Stimulated activated CD8-positive, alpha-beta memory T cell treated with anti-CD3 and anti-CD28 coated beads, Interleukin-15, amount 100 ng/mL, for 4 hours (primary cell): Measurements from ENCODE around the gene REEP2.
"Not testable (repeated sequence)": the region's sequence is repeated elsewhere in the genome, so short reads cannot be mapped to it uniquely, and the experiment has no call there.

Experiments used
- DNase-seq, 2 donors: peaks; one replicate each; pipeline ENCODE4 v3.0.0-alpha.2; 2020; ENCODE audit warnings: low read depth in 2 of 2

The REEP2 gene

DNA sequence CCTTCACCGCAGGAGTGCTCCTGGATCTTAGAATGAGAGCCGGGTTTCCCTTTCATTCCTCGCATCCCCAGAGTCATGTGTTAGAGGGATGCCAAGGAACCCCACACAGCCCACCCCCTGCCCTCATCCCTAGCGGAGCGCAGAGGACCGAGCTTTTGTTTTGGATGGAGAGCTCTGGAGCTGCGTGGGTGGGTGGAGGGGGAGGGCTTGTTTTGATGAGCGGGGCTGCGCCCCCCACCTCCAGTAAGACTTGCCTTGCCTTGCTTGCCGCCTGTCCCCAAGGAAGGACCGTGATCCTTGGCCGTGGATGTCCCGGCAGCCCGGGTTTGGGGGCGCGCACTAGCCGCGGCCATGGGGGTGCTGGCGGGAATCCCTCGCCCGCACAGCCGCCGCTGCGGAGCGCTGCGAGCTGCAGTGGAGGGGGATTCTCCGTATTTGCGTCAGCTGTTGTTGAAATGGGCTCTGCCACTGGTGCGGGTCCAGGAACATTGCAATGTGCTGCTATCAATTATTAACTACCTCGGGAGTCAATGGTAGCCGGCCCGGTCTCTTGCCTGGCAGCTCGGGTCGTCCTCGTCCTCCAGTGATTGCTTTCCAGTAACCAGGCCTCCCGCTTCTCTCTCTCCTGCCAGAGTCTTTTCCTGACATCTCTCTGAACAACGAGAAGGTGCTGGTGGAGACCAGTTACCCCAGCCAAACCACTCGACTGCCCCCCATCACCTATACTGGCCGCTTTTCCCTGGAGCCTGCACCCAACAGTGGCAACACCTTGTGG lies 27.5 kb downstream of the REEP2 start:
- DNase-seq = no peak

GRCh38 chr5:138466900-138467710 lies 28.2 kb downstream of the REEP2 start:
- no peak for DNase-seq

DNA sequence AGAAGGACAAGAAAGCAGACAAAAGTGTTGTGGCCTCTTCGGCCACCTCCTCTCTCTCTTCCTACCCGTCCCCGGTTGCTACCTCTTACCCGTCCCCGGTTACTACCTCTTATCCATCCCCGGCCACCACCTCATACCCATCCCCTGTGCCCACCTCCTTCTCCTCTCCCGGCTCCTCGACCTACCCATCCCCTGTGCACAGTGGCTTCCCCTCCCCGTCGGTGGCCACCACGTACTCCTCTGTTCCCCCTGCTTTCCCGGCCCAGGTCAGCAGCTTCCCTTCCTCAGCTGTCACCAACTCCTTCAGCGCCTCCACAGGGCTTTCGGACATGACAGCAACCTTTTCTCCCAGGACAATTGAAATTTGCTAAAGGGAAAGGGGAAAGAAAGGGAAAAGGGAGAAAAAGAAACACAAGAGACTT lies 28.9 kb downstream of the REEP2 start:
- DNase-seq = no peak

DNA sequence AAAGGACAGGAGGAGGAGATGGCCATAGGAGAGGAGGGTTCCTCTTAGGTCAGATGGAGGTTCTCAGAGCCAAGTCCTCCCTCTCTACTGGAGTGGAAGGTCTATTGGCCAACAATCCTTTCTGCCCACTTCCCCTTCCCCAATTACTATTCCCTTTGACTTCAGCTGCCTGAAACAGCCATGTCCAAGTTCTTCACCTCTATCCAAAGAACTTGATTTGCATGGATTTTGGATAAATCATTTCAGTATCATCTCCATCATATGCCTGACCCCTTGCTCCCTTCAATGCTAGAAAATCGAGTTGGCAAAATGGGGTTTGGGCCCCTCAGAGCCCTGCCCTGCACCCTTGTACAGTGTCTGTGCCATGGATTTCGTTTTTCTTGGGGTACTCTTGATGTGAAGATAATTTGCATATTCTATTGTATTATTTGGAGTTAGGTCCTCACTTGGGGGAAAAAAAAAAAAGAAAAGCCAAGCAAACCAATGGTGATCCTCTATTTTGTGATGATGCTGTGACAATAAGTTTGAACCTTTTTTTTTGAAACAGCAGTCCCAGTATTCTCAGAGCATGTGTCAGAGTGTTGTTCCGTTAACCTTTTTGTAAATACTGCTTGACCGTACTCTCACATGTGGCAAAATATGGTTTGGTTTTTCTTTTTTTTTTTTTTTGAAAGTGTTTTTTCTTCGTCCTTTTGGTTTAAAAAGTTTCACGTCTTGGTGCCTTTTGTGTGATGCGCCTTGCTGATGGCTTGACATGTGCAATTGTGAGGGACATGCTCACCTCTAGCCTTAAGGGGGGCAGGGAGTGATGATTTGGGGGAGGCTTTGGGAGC lies 29.5 kb downstream of the REEP2 start:
- no peak for DNase-seq

- no peak for DNase-seq
Measured at GRCh38 chr5:138468966-138469539, 30.2 kb downstream of the REEP2 start.

- DNase-seq = no peak
Measured at GRCh38 chr5:138469540-138470321, 30.9 kb downstream of the REEP2 start.

GRCh38 chr5:138470322-138471051 lies 31.6 kb downstream of the REEP2 start:
- no peak for DNase-seq

- DNase-seq = no peak
Measured at GRCh38 chr5:138471052-138471361, 32.1 kb downstream of the REEP2 start.

DNA sequence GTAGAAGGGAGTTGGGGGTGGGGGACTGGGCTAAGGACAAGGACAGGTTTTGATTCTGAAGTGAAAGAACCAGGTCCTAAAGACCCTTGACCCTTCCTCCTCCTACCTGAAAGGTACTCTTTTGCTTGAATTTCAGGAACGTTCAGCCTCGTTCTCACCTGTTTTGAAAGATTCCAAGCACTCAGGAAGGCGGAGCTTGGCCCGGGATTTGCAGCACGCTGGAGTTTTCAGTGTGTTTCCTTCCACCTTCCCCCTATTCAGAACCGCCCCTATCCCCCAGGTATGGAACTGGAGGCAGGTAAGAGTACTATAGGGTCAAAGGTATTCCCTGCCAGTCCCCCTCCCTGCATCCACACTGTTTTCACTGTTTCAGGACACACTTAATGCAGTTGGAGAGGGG lies 33.5 kb downstream of the REEP2 start:
- DNase-seq = no peak

DNA sequence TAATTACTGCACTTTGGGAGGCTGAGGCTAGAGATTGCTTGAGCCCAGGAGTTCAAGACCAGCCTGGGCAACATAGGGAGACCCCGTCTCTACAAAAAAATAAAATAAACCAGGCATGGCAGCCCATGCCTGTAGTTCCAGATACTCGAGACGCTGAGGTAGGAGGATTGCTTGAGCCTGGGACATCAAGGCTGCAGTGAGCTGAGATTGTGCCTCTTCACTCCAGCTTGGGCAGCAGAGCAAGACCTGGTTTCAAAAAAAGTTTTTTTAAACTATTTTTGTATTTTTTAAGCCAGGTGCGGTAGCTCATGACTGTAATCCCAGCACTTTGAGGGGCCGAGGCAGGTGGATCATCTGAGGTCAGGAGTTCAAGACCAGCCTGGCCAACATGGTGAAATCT lies 34.3 kb downstream of the REEP2 start:
- DNase-seq = not testable (repeated sequence)

GRCh38 chr5:138476918-138477317 lies 38.1 kb downstream of the REEP2 start:
- no peak for DNase-seq

GRCh38 chr5:138482638-138483037 lies 43.8 kb downstream of the REEP2 start:
- DNase-seq = no peak

GRCh38 chr5:138488481-138488945 lies 49.7 kb downstream of the REEP2 start:
- no peak for DNase-seq

GRCh38 chr5:138489683-138490061 lies 50.8 kb downstream of the REEP2 start:
- DNase-seq = no peak

- no peak for DNase-seq
Measured at GRCh38 chr5:138490648-138491283, 51.9 kb downstream of the REEP2 start.

- DNase-seq = no peak
Measured at GRCh38 chr5:138491284-138491648, 52.4 kb downstream of the REEP2 start.

- peak; percentile 65 to 71 for DNase-seq
Measured at GRCh38 chr5:138491669-138492559, 53.1 kb downstream of the REEP2 start.

GRCh38 chr5:138492560-138493045 lies 53.7 kb downstream of the REEP2 start:
- no peak for DNase-seq

GRCh38 chr5:138495351-138495750 lies 56.5 kb downstream of the REEP2 start:
- no peak for DNase-seq
